CD14-positive monocyte (primary cell): ENCODE data around the gene SHROOM2. TPM values are rescaled to one million over a fixed set of nuclear protein-coding genes. Genes with fewer than 3 reads are reported as not detected.

Experiments
- DNase-seq, 3 donors: peaks; one replicate each; pipeline ENCODE4 v3.0.0-alpha.2; 2011 to 2022
- H2AFZ ChIP-seq: 2 replicates; pipeline ENCODE4 v1.6.0; 2012; ENCODE audit warnings: mild to moderate bottlenecking, low read depth, low read length, inconsistent platforms; ENCODE audit not compliant: insufficient read depth, poor library complexity, severe bottlenecking
- H3K27ac ChIP-seq, 2 donors: 1 replicate in 1 of 2; 2 replicates in 1 of 2; pipeline ENCODE4 v1.5.1; 2012 to 2013; ENCODE audit warnings: low read length in 2 of 2, control low read depth in 1 of 2, inconsistent platforms in 1 of 2, low read depth in 1 of 2, mild to moderate bottlenecking in 1 of 2
- H3K27me3 ChIP-seq, 2 donors: one replicate each; pipeline versions ENCODE4 v1.6.0 to v1.6.1; 2011 to 2013; ENCODE audit warnings: low read length in 2 of 2; ENCODE audit not compliant: control insufficient read depth in 2 of 2, insufficient read depth in 2 of 2
- H3K36me3 ChIP-seq, 2 donors: replicated peaks in 1 of 2; 1 replicate in 1 of 2; 2 replicates in 1 of 2; pipeline versions ENCODE4 v1.5.1 to v1.6.1; 2012 to 2013; ENCODE audit warnings: low read length in 2 of 2, control low read depth in 1 of 2, inconsistent platforms in 1 of 2, mild to moderate bottlenecking in 1 of 2; ENCODE audit not compliant: insufficient read depth in 2 of 2, control insufficient read depth in 1 of 2
- H3K4me1 ChIP-seq, 2 donors: 1 replicate in 1 of 2; 2 replicates in 1 of 2; pipeline versions ENCODE4 v1.5.1 to v1.6.1; 2012 to 2013; ENCODE audit warnings: low read length in 2 of 2, control low read depth in 1 of 2, inconsistent platforms in 1 of 2, mild to moderate bottlenecking in 1 of 2, moderate library complexity in 1 of 2; ENCODE audit not compliant: insufficient read depth in 2 of 2, control insufficient read depth in 1 of 2
- H3K4me2 ChIP-seq: replicated peaks from 2 replicates; pipeline ENCODE3; 2012; ENCODE audit warnings: low read length, moderate library complexity, mild to moderate bottlenecking; ENCODE audit not compliant: poor library complexity, severe bottlenecking; ENCODE audit errors: extremely low read depth
- H3K4me3 ChIP-seq, 3 experiments: fragments of 200-600 bp in 1 of 3; sonication (generic) in 1 of 3; replicated peaks in 1 of 3; 1 replicate in 2 of 3; 2 replicates in 1 of 3; pipeline ENCODE4 v1.5.1; 2011 to 2013; ENCODE audit warnings: low read length in 3 of 3, mild to moderate bottlenecking in 3 of 3, control low read depth in 2 of 3, low read depth in 2 of 3, inconsistent platforms in 1 of 3, moderate library complexity in 1 of 3
- H3K79me2 ChIP-seq: 2 replicates; pipeline ENCODE4 v1.6.0; 2012; ENCODE audit warnings: mild to moderate bottlenecking, control low read depth, inconsistent platforms, low read length, moderate library complexity; ENCODE audit not compliant: insufficient read depth
- H3K9ac ChIP-seq: 2 replicates; pipeline ENCODE4 v1.6.0; 2017; ENCODE audit warnings: low read length, mild to moderate bottlenecking; ENCODE audit not compliant: insufficient read depth, poor library complexity, severe bottlenecking
- H3K9me3 ChIP-seq, 2 donors: replicated peaks in 1 of 2; 1 replicate in 1 of 2; 2 replicates in 1 of 2; pipeline versions ENCODE4 v1.5.1 to v1.6.1; 2012 to 2013; ENCODE audit warnings: low read length in 2 of 2, control low read depth in 1 of 2; ENCODE audit not compliant: control insufficient read depth in 1 of 2, insufficient read depth in 1 of 2
- H4K20me1 ChIP-seq: 2 replicates; pipeline ENCODE4 v1.6.0; 2012; ENCODE audit warnings: mild to moderate bottlenecking, low read length, control low read depth, moderate library complexity; ENCODE audit not compliant: insufficient read depth
- H3K27ac Mint-ChIP-seq, 7 donors: one replicate each; pipeline ENCODE4 v1.8.0; 2020; ENCODE audit warnings: mild to moderate bottlenecking in 7 of 7, mixed read lengths in 7 of 7, moderate library complexity in 6 of 7, inconsistent platforms in 2 of 7
- H3K27me3 Mint-ChIP-seq, 3 donors: one replicate each; pipeline ENCODE4 v1.8.0; 2021 to 2022; ENCODE audit warnings: low read depth in 3 of 3, mild to moderate bottlenecking in 3 of 3, mixed read lengths in 3 of 3, moderate library complexity in 3 of 3, inconsistent platforms in 1 of 3
- H3K36me3 Mint-ChIP-seq, 2 donors: one replicate each; pipeline ENCODE4 v1.8.0; 2020; ENCODE audit warnings: mixed read lengths in 2 of 2, inconsistent platforms in 1 of 2, mild to moderate bottlenecking in 1 of 2
- H3K4me1 Mint-ChIP-seq: one replicate; pipeline ENCODE4 v1.8.0; 2020; ENCODE audit warnings: mild to moderate bottlenecking, mixed read lengths
- H3K4me3 Mint-ChIP-seq, 2 donors: one replicate each; pipeline ENCODE4 v1.8.0; 2020; ENCODE audit warnings: mild to moderate bottlenecking in 2 of 2, mixed read lengths in 2 of 2, moderate library complexity in 1 of 2
- H3K9me3 Mint-ChIP-seq, 7 donors: one replicate each; pipeline ENCODE4 v1.8.0; 2020 to 2022; ENCODE audit warnings: mixed read lengths in 7 of 7, mild to moderate bottlenecking in 6 of 7, moderate library complexity in 6 of 7, inconsistent platforms in 2 of 7
- CTCF ChIP-seq: fragments of 200-600 bp; IDR thresholded peaks from one replicate; pipeline ENCODE4 v1.8.0; 2022; ENCODE audit warnings: antibody characterized with exemption, mild to moderate bottlenecking
- WGBS: methylation state at CpG from one replicate; pipeline ENCODE4 v1.1.5; 2013; ENCODE audit warnings: missing lambda C conversion rate; ENCODE audit not compliant: insufficient coverage; 5-methylcytosine and 5-hydroxymethylcytosine counted together
- intact Hi-C, 2 donors: fragments of 100-400 bp; cut with micrococcal nuclease; formaldehyde crosslinking; loops; one replicate each; pipeline versions ENCODE4 v1.15.0 to v1.15.1; 2023
- polyA plus RNA-seq, 3 donors: library from polyadenylated mRNA; depleted of rRNA in 1 of 3; unstranded in 2 of 3; stranded (reverse) in 1 of 3; fragments of 300-500 nt in 2 of 3; fragments of >200 nt in 1 of 3; fragmentation: Illumina TruSeq in 2 of 3; gene quantifications; 1 replicate in 2 of 3; 2 replicates in 1 of 3; pipeline ENCODE4 v1.2.3, GENCODE V29; 2012 to 2021

SHROOM2 gene
- polyA plus RNA-seq, 3 donors = not detected

GRCh38 chrX:9980401-9980800, 194.2 kb downstream of the SHROOM2 start:
- peak overlapping the region; percentile 94 to 98 (median 95) for H3K27ac Mint-ChIP-seq

DNA sequence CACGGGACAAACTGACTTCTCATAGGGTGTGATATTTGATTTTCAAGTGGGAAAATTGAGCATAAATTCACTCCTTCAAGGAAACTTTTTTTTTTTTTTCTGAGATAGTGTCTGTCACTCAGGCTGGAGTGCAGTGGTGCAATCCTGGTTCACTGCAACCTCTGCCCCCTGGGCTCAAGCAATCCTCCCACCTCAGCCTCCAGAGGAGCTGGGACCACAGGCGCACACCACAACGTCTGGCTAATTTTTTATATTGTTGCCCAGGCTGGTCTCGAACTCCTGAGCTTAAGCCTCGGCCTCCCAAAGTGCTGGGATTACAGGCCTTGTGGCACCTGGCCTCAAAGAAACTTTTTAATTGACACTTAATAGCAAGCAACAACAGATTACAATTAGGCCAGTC, 194.7 kb downstream of the SHROOM2 start:
- peaks cover 42% of the 10 kb centered on the region for H3K4me1 Mint-ChIP-seq
- no CpG with 5 or more reads among the region's 5 CpGs for WGBS
- no peaks in the 10 kb centered on the region for H3K79me2 ChIP-seq
- H3K9ac ChIP-seq = peak overlapping the region; percentile 52
- TF ChIP-seq CTCF = no peak
- H3K9me3 ChIP-seq = no peaks in the 10 kb centered on the region
- H3K4me3 ChIP-seq = peak overlapping the region in 1 of 3 experiments; percentile 29
- peak overlapping the region; percentile 37 for H3K4me2 ChIP-seq
- no peaks in the 10 kb centered on the region for H4K20me1 ChIP-seq
- no peak for DNase-seq
- peak overlapping the region; percentile 94 to 98 (median 95) for H3K27ac Mint-ChIP-seq
- intact Hi-C loops = no loop called here
- no peaks in the 10 kb centered on the region for H3K27me3 ChIP-seq
- peaks cover 0 to 3% (median 0%) of the 10 kb centered on the region in 3 donors for H3K27me3 Mint-ChIP-seq
- no peak overlapping the region for H2AFZ ChIP-seq
- H3K9me3 Mint-ChIP-seq = peaks cover 0 to 18% (median 0%) of the 10 kb centered on the region in 7 donors
- H3K36me3 ChIP-seq = no peaks in the 10 kb centered on the region
- H3K27ac ChIP-seq = peak overlapping the region; percentile 95 to 98
- H3K36me3 Mint-ChIP-seq = peaks cover 2 to 8% of the 10 kb centered on the region in 2 donors
- peaks cover 59 to 61% of the 10 kb centered on the region in 2 donors for H3K4me1 ChIP-seq
- H3K4me3 Mint-ChIP-seq = no peak overlapping the region

More at GRCh38 chrX:9980401-9980800, 194.2 kb downstream of the SHROOM2 start:
- Histone ChIP-seq H3K27me3 (no peaks in the 10 kb centered on the region), H4K20me1 (no peaks in the 10 kb centered on the region), H3K4me2 (no peak overlapping the region), H3K9ac (peak overlapping the region; percentile 52), H2AFZ (no peak overlapping the region), H3K4me3 (no peak overlapping the region), H3K36me3 (no peaks in the 10 kb centered on the region), H3K27ac (peak overlapping the region; percentile 95 to 98), H3K79me2 (no peaks in the 10 kb centered on the region), H3K9me3 (peaks cover 0 to 2% of the 10 kb centered on the region in 2 donors), H3K4me1 (peaks cover 54 to 56% of the 10 kb centered on the region in 2 donors)
- TF ChIP-seq CTCF = no peak
- Mint-ChIP-seq H3K9me3 (peaks cover 0 to 19% (median 0%) of the 10 kb centered on the region in 7 donors), H3K27me3 (peaks cover 0 to 3% (median 0%) of the 10 kb centered on the region in 3 donors), H3K36me3 (peaks cover 2 to 4% of the 10 kb centered on the region in 2 donors), H3K4me3 (no peak overlapping the region), H3K4me1 (peaks cover 37% of the 10 kb centered on the region)
- no CpG with 5 or more reads among the region's 7 CpGs for WGBS
- intact Hi-C loops = no loop called here
- no peak for DNase-seq
